A375 (cell line): ENCODE results near the gene SLC25A25. TPM values are rescaled to one million over a fixed set of nuclear protein-coding genes. Genes with fewer than 3 reads are reported as not detected.

Source experiments
- total RNA-seq: library from RNA; depleted of rRNA; stranded (reverse); fragments of >200 nt; shearing (Covaris generic); gene quantifications from 2 replicates; pipeline ENCODE4 v1.2.3, GENCODE V29; 2014; rRNA removed

SLC25A25 gene
- 40.8 and 52.1 TPM in 2 replicates for total RNA-seq

GRCh38 chr9:128067645-128068385 is at the start of gene SLC25A25:
Gene SLC25A25 (plus strand): TSS chr9:128068232. CDS start chr9:128068320, 88 bp downstream.

GRCh38 chr9:128066713-128067644 is 1.1 kb upstream of the SLC25A25 start, which contains the start of gene NAIF1:
Gene NAIF1 (minus strand): TSS chr9:128067320. CDS start chr9:128067101, 219 bp downstream.

GRCh38 chr9:128127568-128127989 is 59.5 kb downstream of the SLC25A25 start, which contains the start of gene PTGES2:
Gene PTGES2 (minus strand): TSS chr9:128127729. CDS start chr9:128127717, 12 bp downstream.

GRCh38 chr9:128149001-128149701 is 81.1 kb downstream of the SLC25A25 start, which contains the start of gene LCN2:
Gene LCN2 (plus strand): TSS chr9:128149453. CDS start chr9:128149526, 73 bp downstream.

Other genes with a start within 250 kb of the SLC25A25 start
- 13.6 and 14.7 TPM in 2 replicates for gene ENG, start 213.6 kb upstream of the SLC25A25 start, total RNA-seq
- gene AK1, start 190.6 kb upstream of the SLC25A25 start, total RNA-seq, result 56.5 and 58.5 TPM in 2 replicates
- gene ST6GALNAC6, start 168.6 kb upstream of the SLC25A25 start, total RNA-seq, result 7.4 and 14.4 TPM in 2 replicates
- 27.4 and 29.0 TPM in 2 replicates for gene ST6GALNAC4, start 151.2 kb upstream of the SLC25A25 start, total RNA-seq
- gene PIP5KL1, start 137.5 kb upstream of the SLC25A25 start, total RNA-seq, result 2.7 and 6.8 TPM in 2 replicates
- gene DPM2, start 130.4 kb upstream of the SLC25A25 start, total RNA-seq, result 59.2 and 83.0 TPM in 2 replicates
- gene EEIG1, start 87.2 kb upstream of the SLC25A25 start, total RNA-seq, result 8.5 and 10.4 TPM in 2 replicates
- 15.0 and 18.6 TPM in 2 replicates for gene NAIF1, start 912 bp upstream of the SLC25A25 start, total RNA-seq
- gene PTGES2, start 59.5 kb downstream of the SLC25A25 start, total RNA-seq, result 124 and 149 TPM in 2 replicates
- gene LCN2, start 81.2 kb downstream of the SLC25A25 start, total RNA-seq, result 0.98 and 4.4 TPM in 2 replicates
- gene BBLN, start 92.0 kb downstream of the SLC25A25 start, total RNA-seq, result 135 and 168 TPM in 2 replicates
- 71.0 and 84.0 TPM in 2 replicates for gene CIZ1, start 123.3 kb downstream of the SLC25A25 start, total RNA-seq
- gene DNM1, start 135.1 kb downstream of the SLC25A25 start, total RNA-seq, result 43.2 and 45.4 TPM in 2 replicates
- gene GOLGA2, start 207.8 kb downstream of the SLC25A25 start, total RNA-seq, result 95.8 and 117 TPM in 2 replicates
- gene SWI5, start 208.0 kb downstream of the SLC25A25 start, total RNA-seq, result 47.0 and 53.1 TPM in 2 replicates